Endometrium (tissue), 2 donors: ENCODE measurements around the gene COX6A1.
"Not testable (repeated sequence)": the region's sequence is repeated elsewhere in the genome, so short reads cannot be mapped to it uniquely, and the experiment has no call there.

ENCODE experiments used
- FAIRE-seq: peaks from 2 replicates; lab custom pipeline; 2012; peaks lifted over from hg19 to GRCh38; lab: Jason Lieb, UNC
- donor health status: control.
- donor health status: control.

COX6A1 gene

GRCh38 chr12:120428597-120429229 lies 9.2 kb upstream of the COX6A1 start:
- no peak for FAIRE-seq

GRCh38 chr12:120429368-120429767 lies 8.5 kb upstream of the COX6A1 start:
- no peak for FAIRE-seq

- FAIRE-seq = no peak
Observed at GRCh38 chr12:120432772-120433525, 5.0 kb upstream of the COX6A1 start.

- FAIRE-seq = no peak
Observed at GRCh38 chr12:120438495-120439198, 734 bp downstream of the COX6A1 start.

- no peak for FAIRE-seq
Observed at GRCh38 chr12:120439646-120440247, 1.8 kb downstream of the COX6A1 start.

- no peak for FAIRE-seq
Observed at GRCh38 chr12:120444676-120445075, 6.8 kb downstream of the COX6A1 start.

GRCh38 chr12:120445911-120446843 lies 8.3 kb downstream of the COX6A1 start, which contains the start of the genes GATC and TRIAP1:
Gene GATC (plus strand): TSS chr12:120446444. CDS start chr12:120446481, 37 bp downstream.
Gene TRIAP1 (minus strand): TSS chr12:120446384. CDS start chr12:120446372, 12 bp downstream.
- FAIRE-seq = no peak

GRCh38 chr12:120446844-120447178 lies 8.9 kb downstream of the COX6A1 start:
- FAIRE-seq = not testable (repeated sequence)

- FAIRE-seq = no peak
Observed at GRCh38 chr12:120447992-120448391, 10.1 kb downstream of the COX6A1 start.

GRCh38 chr12:120452524-120452923 lies 14.6 kb downstream of the COX6A1 start:
- FAIRE-seq = not testable (repeated sequence)

GRCh38 chr12:120453060-120453750 lies 15.3 kb downstream of the COX6A1 start:
- no peak for FAIRE-seq

GRCh38 chr12:120453977-120454376 lies 16.1 kb downstream of the COX6A1 start:
- FAIRE-seq = no peak

GRCh38 chr12:120455302-120455701 lies 17.4 kb downstream of the COX6A1 start:
- FAIRE-seq = no peak

- FAIRE-seq = no peak
Observed at GRCh38 chr12:120457133-120457532, 19.2 kb downstream of the COX6A1 start.

- FAIRE-seq = no peak
Observed at GRCh38 chr12:120460157-120460556, 22.2 kb downstream of the COX6A1 start.

GRCh38 chr12:120462099-120462640 lies 24.3 kb downstream of the COX6A1 start:
- no peak for FAIRE-seq

GRCh38 chr12:120463712-120464111 lies 25.8 kb downstream of the COX6A1 start:
- FAIRE-seq = no peak

- FAIRE-seq = no peak
Observed at GRCh38 chr12:120465756-120466155, 27.8 kb downstream of the COX6A1 start.

- FAIRE-seq = no peak
Observed at GRCh38 chr12:120466560-120467315, 28.8 kb downstream of the COX6A1 start.

- no peak for FAIRE-seq
Observed at GRCh38 chr12:120467439-120467838, 29.5 kb downstream of the COX6A1 start.
